T-helper 1 cell (primary cell): ENCODE data around the gene CALR3.
"Not testable (repeated sequence)": the region's sequence is repeated elsewhere in the genome, so short reads cannot be mapped to it uniquely, and the experiment has no call there.

Source experiments
- DNase-seq, 5 donors: peaks; one replicate each; pipeline ENCODE4 v3.0.0-alpha.2; 2012 to 2020

Gene CALR3

DNA sequence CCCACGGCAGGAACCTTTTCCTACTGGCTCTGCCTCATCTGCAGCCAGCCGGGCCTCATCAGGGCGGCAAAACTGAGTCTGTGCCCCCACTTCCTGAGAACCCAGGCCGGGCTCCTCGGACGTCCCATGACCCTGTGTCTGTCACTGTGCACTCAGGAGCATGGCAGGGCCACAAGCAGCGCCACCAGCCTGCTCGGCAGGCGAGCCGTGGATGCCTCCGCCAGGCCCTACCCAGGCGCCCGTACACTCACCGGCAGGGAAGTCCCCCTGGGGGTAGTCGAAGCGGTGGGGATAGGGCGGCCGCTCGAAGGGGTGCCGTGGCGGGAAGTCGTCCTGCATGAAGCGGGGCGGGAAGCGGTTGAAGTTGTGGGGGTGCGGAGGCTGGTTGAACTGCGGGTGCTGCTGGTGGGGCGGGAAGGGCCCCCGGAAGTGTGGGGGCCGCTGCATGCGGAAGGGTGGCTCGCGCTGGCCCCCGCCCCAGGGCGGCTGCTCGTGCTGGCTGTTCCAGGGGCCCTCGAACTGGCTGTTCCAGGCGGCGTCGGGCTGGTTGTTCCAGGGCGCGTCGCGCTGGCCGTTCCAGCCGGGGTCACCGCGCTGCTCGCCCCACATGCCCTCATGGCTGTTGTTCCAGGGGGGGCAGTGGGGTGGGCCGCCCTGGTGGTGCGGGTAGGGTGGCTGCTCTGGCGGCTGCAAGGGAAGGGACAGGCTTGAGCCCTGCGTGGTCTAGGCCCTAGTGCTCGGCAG, 29.2 kb upstream of the CALR3 start:
- no peak for DNase-seq

GRCh38 chr19:16522559-16523377, 26.8 kb upstream of the CALR3 start:
- DNase-seq = no peak

GRCh38 chr19:16521715-16522289, 25.8 kb upstream of the CALR3 start:
- no peak for DNase-seq

DNA sequence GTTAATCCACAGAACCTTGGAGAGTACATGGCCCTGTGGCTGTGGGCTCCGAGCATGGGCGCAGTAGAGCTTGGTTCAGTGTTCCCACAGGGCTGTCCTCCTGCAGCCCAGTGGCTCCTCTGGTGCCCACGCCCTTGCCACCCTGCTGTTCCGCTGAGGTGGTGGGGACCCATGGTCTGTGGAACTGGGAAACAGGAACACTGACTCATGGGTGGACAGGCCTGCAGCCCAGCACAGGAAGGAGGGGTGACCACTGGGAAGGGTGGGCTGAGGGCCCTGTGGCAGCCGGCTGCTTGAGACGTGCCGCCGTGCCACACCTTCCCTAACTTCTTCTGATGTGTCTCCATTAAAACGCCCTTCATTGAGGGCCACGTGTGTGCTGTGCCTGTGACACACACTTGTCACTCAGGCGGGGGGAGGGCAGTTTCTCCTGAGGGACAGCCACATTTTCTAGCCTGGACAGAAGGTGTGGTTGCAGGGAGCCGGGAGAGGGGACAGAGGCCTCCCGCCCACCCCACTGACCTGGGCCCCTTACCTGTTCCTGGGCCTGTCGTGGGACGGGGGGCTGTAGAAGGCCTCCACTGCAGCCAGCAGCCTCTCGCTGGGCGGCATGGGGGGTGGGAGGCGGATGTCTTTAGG, 25.1 kb upstream of the CALR3 start:
- DNase-seq = no peak

DNA sequence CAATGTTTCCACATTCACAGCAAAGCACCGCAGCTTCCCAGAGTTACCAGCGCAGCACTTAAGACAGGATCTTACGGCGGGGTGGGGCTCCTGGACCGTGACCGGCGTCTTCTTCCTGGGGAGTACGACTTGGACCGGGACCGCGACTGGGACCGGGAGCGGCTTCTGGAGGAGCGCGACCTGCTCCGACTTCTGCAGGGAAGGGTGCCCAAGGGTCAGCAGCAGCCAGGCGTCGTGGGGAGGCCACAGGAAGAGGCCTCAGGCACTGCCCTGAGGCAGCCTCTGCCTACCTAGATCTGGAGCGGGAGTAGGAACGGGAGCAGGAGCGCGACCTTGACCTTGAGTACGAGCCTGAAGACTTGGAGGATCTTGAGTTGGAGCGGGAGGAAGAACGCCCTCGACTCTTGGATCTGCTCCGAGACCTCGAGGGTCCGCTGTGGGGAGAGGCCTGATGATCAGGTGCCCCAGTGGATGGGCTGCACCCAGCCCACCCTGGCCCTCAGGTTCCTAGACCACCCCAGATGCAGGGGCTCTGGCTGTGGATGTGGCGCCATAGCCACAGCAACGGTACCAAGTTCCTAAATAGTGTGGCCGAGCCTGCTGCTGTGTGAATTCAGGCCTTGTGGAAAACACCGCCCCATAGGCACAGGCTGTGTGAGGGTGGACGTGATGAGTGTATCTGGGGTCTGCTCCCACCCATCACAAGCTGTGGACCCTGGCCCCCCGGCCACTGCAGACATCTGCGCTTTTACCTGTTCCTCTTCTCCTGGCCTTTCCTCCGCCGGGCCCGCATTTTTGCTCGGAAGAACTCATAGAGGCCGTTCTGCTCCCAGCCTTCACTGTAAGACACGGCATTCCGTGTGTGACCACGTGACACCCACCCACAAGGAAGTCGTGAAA, 24.4 kb upstream of the CALR3 start:
- no peak for DNase-seq

DNA sequence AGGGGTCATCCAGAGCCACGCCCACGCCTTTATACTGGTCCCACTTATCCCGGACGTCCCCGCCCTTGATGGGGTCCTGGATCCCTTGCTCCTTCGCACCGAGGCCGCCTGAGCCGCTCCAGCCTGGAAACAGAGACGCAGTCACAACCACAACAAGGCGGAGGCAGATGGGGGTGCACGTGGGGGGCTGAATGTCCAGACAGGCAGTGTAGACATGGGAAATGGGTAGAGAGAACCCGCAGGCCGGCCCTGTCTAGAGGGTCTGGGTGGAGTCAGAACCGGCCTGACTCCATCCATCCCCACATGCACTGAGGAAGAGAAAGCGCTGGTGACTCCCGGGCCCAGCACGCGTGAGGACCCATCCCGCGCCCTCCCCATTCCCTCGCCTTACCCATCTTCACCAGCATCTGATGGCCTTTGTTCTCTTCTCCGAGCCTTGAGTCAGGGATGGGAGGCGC, 23.3 kb upstream of the CALR3 start:
- DNase-seq = no peak

DNA sequence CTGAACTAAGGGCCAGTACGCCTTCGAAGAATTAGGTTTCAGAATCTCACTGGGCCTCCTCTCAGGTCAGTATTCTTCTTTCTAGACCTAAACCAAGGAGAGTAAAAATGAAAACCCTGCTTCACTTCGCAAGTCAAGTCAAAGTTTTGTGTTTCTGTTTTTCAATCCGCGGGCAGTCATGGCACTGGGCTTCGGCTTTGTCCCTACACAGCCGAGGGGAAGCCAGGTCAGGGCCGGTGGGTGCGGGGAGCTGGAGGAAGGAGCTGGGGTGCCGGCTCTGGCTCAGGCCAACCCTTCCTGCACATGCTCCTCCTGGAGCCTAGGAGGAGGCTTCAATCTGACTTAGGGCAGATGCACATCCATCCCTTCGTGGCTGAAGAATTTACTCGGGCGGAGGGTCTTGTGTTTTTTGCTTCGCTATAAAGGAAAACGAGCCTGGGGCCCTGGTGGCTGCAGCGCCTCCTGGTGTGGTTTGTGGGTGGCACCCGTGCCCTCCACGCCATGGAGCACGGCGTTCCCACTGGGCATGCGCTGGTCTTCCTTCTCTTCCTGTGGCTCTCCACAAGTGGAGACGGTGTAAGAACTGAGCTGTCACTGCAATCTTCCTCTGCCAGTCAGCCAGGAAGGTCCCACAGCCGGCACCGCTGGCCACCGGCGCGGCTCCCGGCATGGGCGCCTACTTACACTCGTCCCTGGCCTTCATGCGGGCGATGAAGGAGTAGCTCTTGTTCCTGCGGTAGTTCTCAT, 22.7 kb upstream of the CALR3 start:
- DNase-seq = no peak

DNA sequence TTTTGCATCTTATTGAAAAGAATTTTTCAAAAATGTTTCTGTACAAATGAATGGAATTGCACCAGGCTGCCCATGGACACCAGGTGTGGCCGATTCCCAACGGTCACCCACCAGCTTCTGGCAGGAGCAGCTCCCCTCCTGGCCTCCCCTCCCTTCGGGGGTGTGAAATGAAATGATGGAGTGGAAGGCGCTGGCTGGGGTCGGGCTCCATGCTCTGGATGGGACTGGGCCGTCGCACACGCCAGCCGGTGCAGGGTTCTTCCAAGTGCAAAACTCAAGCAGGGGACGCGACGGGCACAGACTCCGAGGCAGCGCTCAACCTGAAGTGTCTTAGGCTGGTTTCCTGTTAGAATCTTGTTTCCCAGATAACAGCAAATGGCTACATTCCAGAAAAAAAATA, 22.1 kb upstream of the CALR3 start:
- DNase-seq = no peak

DNA sequence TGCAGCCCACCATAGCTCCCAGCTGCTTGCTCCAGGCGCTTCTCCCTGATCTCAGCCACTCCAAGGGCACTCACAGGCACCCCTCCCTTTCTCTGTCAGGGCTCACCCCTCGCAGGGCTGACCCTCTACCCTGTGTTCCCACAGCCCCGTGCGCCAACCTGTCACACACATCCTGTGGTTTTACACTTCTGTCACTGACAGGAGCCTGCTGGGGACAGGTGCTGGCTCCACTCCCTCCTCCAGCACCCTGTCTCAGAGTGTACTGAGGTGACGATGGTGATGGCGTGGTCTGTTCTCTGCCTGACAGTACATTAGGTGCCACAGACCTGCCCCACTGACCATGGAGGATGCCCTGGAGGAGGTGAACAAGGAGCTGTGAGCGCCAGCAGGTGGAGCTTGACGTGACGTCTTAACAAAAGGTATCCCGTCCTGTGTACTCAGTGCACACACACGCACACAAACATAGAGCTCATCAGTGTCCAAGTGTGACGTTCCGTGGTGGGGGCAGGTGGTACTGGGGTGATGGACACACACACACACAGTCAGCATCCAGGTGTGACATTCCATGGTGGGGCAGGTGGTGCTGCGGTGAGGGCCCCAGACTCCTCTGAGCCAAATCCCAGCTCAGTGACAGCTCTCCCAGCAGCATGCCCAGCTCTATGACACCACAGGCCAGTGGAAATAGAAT, 21.1 kb upstream of the CALR3 start:
- no peak for DNase-seq

GRCh38 chr19:16516381-16516780, 20.4 kb upstream of the CALR3 start:
- no peak for DNase-seq

DNA sequence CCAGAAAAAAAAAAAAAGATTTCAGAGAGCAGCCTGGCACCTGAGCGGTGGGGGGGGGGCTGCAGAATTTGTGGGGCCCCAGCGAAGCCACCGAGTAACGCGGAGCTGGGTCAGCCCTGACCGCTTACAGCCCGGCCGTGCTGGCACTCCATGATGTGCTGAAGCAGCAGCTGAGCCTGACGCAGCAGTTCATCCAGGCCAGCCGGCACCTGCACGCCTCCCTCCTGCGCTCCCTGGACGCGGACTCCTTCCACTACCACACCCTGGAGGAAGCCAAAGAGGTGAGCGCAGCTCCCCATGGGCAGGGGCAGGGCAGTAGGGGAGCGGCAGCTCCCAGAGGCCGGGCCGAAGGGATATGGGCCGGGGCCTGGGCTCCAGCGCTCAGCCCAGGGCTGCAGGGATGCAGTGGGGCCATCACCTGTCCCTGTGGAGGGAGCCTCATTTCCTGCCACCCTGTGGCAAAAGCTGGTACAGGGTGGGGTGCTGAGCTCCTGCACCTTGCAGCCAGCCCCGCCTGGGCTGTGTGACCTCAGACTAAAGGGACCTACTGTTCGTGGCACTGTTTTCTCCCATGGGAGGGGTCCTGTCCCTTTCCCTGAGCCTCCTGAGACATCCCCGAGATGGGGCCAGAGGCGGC, 18.5 kb upstream of the CALR3 start:
- DNase-seq = no peak

DNA sequence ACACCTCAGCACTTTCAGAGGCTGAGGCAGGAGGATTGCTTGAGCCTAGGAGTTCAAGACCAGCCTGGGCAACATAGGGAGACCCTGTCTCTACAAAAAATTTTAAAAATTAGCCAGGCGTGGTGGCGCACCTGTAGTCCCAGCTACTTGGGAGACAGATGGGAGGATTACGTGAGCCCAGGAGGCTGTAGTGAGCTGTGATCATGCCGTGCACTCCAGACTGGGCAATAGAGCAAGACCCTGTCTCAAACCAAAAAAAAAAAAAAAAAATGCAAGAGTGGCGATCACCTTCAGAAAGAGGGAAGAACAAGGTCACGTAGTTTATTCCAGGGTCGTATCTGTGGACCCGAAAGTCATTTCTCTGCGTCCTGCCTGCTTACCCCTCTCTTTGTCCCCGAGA, 16.6 kb upstream of the CALR3 start:
- DNase-seq = not testable (repeated sequence)

DNA sequence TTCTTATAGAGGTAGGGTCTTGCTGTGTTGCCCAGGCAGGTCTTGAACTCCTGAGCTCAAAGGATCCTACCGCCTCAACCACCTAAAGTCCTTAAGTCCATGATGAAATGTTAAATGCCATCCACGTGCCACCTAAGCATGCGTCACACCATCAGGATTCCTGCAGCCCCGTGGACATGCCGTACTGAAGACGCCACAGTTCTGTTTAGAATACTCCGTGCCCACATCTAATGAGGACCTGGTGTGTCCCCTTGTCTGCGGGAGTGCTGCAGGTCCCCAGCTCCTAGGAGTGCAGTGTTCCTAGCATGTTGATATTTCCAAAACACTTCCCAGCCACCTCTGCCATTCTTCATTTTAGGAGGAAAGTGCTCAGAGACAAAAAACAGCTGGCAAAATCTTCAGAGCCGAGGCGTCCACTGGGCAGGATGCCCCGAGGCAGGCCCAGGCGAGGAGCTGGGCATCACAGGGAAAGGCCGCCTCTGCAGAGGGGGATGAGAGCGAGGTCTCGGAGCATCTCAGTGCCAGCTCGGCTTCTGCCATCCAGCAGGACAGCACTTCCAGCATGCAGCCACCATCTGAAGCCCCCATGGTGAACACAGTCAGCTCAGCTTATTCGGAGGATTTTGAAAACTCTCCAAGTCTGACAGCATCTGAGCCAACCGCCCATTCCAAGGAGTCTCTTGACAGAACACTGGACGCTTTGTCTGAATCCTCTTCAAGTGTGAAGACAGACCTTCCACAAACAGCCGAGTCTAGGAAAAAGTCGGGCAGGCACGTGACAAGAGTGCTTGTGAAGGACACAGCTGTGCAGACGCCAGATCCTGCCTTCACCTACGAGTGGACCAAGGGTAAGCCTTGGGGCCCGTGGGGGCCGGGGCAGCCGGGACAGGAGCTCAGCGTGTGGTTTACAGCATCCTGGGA, 13.4 kb upstream of the CALR3 start:
- DNase-seq = no peak

DNA sequence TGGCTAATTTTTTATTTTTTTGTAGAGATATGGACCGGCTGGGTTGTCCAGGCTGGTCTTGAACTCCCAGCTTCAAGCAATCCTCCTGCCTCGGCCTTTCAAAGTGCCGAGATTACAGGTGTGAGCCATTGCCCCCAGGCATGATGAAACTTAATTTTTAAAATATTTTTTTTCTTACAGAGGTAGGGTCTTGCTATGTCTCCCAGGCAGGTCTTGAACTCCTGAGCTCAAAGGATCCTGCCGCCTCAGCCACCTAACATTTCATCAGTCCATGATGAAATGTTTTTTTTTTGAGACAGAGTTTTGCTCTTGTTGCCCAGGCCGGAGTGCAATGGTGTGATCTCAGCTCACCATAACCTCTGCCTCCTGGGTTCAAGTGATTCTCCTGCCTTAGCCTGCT, 12.6 kb upstream of the CALR3 start:
- DNase-seq = no peak

GRCh38 chr19:16506961-16507360, 11.0 kb upstream of the CALR3 start:
- no peak for DNase-seq

DNA sequence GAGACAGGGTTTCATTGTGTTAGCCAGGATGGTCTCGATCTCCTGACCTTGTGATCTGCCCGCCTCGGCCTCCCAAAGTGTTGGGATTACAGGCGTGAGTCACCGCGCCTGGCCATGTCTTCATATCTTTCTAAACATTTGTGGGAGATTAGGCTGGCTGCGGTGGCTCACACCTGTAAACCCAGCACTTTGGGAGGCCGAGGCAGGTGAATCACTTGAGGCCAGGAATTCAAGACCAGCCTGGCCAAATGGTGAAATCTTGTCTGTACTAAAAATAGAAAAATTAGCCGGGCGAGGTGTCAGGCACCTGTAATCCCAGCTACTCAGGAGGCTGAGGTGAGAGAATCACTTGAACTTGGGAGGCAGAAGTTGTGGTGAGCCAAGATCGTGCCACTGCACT, 10.2 kb upstream of the CALR3 start:
- DNase-seq = not testable (repeated sequence)

DNA sequence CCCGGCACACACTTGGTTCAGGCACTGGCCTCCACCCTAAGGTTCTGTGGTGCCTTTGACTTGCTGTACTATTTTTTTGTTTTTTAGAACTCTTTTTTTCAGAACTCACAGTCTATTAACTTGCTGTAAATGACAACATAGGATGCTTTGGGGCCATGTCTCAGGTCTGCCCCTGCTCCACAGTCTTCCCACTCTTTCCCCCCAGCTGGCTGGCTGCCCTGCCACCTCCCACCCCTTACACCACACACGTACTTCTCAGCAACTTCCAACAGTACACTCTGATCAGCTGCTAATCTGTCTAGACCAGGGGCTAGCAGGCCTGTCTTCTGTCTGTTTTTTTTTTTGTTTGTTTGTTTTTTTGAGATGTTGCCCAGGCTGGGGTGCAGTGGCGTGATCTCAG, 8.3 kb upstream of the CALR3 start:
- no peak for DNase-seq

DNA sequence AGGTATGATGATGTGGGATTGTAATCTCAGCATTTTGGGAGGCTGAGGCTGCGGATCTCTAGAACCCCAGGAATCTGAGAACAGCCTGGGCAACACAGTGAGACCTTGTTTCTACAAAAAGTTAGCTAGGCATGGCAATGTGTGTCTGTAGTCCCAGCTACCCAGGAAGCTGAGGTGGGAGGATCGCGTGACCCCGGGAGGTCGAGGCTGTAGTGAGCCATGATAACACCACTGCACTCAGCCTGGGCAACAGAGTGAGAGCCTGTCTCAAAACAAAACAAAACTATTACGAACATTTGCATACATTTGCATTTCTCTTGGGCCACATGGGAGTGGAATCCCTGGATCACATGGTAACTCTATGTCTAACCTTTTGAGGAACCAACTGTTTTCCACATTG, 1.9 kb upstream of the CALR3 start:
- DNase-seq = no peak

DNA sequence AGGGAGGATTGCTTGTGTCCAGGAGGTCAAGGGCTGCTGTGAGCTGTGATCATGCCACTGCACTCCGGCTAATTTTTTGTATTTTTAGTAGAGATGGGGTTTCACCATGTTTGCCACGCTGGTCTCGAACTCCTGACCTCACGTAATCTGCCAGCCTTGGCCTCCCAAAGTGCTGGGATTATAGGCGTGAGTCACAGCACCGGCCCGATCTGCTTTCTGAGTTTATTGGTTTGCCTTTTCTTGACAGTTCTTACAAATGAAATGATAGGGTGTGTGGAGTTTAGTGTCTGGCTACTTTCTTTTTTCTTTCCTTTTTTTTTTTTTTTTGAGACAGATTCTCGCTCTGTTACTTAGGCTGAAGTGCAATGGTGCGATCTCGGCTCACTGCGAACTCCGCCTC, 1.1 kb upstream of the CALR3 start:
- DNase-seq = no peak
